Stimulated activated CD8-positive, alpha-beta memory T cell treated with anti-CD3 and anti-CD28 coated beads, Interleukin-7, amount 100 ng/mL, for 1 hour (primary cell): ENCODE data around the gene ARHGEF33.

Experiments used
- DNase-seq, 2 donors: peaks; one replicate each; pipeline ENCODE4 v3.0.0-alpha.2; 2020; ENCODE audit warnings: low read depth in 2 of 2

ARHGEF33 gene

DNA sequence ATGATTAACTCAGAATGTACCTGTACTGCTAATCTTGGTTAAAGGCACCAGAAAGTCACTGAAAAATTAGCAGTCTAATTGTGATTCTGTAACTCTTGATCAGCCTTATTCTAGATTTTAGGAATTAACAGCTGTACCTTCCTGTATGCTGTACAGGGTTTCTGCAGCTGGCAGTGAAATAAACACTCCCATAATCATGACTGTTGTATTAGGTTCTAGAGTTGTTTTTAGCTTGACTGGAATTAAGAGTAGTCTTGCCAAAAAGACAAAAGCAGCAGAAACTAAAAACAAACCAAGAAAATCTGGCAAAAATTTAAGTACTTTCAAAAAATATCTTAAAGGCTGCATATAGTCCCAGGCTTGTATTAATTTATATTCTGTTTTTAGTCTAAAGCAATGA lies 127.7 kb downstream of the ARHGEF33 start:
- DNase-seq: no peak

DNA sequence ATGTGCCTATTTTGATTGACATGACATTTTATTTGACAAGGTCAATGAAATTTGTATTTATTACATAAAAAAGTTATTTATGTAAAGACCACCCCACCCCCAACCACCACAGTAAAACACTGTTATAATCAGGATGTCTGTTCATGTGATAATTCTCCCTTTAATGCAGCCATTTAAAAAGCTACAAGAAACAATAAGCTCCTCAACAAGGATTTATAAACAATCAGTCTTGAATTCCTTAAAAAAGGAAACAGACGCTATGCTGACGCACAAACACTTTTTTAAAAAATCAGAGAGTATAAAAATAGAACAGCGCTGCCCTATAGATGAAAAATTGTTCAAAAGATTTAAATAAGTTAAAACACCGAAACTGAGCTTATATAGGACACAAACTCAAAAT lies 129.0 kb downstream of the ARHGEF33 start:
- no peak for DNase-seq

DNA sequence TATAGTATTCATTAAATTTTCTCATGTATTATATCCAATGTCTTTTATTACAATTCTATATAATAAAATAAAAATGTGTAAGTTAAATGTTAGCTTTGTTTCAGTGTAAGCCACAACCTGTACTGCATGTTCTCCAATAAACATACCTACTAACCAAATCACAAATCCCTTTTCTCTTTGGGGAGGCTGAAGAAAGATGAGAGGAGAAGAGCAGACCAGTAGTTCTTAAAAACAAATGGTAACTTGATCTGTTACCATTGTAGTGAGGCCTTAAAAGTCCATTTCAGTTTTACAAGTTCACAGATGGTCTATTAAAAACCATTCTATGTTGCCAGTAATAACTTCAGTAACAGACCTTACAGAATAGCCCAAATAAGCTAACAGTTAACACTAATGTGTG lies 130.7 kb downstream of the ARHGEF33 start:
- no peak for DNase-seq

DNA sequence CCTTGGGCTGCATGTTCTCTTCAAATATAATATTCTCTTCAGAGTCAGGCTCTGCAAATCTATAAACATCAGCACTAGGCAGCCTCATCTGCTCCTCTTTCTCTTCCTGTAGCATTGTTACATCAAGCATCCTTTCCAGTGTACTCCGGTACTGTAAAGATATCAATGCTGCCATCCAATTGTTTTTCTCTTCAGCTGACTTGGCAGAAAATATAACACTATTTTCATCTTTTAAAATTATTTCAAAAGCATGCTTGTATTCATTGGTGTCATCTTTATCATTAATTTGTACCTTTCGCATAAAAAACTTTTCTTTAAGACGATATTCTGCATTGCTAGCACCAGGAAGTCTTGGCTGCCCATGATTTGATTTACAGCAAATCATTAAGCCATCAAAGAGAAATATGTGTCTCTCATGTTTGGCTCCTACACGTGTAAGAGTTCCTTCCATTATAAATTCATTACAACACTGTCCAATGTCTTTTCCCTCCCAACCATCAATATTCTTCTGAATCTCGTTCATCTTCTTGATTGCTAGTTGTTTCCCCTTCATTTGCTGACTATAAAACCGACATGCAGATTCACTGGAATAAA lies 133.1 kb downstream of the ARHGEF33 start:
- no peak for DNase-seq

DNA sequence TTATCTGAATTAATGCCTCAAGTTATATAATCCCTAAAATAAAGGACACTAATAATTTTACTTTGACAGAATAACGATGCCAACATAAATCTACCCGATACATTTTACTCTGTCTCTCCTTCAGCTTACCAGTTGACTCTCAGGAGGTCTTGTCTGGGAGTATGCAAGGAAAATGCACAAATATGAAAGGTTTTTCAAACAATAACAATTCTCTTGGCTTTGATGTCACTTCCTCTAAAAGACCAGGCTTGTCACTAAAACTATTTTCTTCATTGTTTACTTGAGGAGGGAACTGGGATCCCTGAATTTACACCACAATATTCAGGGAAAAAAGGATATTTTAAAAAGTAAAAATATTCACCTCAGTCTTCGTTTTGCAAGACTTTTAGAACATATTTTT lies 134.0 kb downstream of the ARHGEF33 start:
- DNase-seq: no peak

DNA sequence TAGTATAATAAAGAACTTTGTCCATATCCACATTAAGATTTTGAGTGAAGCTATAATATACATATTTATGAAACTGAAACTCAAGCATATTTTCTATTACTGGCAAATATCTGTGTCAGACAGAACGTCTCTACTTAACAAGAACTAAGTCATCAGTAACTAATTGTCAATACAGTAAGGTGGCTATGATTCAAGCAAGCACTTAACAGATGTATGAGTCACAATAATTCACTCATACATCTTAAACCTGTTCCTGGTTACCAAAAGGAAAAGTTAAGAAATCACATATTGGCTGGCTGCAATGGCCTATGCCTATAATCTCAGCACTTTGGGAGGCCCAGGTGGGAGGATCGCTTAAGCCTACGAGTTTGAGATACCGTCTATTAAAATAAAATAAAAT lies 135.2 kb downstream of the ARHGEF33 start:
- DNase-seq: no peak
